GM13976 (cell line): Measurements from ENCODE around the gene WBP2NL.

Experiments used
- DNase-seq: peaks from one replicate; pipeline ENCODE4 v3.0.0; 2012; ENCODE audit warnings: low spot score
- CTCF ChIP-seq: IDR thresholded peaks from 2 replicates; pipeline ENCODE4 v1.5.1; 2012; ENCODE audit warnings: borderline replicate concordance, mild to moderate bottlenecking; ENCODE audit not compliant: insufficient read depth; ENCODE audit errors: extremely low read depth, missing control alignments, control extremely low read depth
- in situ Hi-C: fragments of 300-500 bp; cut with MboI; formaldehyde crosslinking; loops from one replicate; pipeline ENCODE4 v1.12.0; 2022; ENCODE audit warnings: low sequenced_read_pairs, mixed read lengths, inconsistent platforms; ENCODE audit not compliant: unreplicated experiment

The WBP2NL gene

GRCh38 chr22:42022162-42022847 is 23.7 kb downstream of the WBP2NL start:
- TF ChIP-seq CTCF, result no peak
- in situ Hi-C loops, result no loop called here

GRCh38 chr22:42025421-42025820 is 26.8 kb downstream of the WBP2NL start:
- TF ChIP-seq CTCF, result no peak
- no peak for DNase-seq
- in situ Hi-C loops, result no loop called here

More at GRCh38 chr22:42022162-42022847, 23.7 kb downstream of the WBP2NL start:
- DNase-seq, result peak; percentile 56

GRCh38 chr22:42026705-42027104 is 28.1 kb downstream of the WBP2NL start:
- no peak for TF ChIP-seq CTCF
- in situ Hi-C loops, result no loop called here
- DNase-seq, result no peak

- in situ Hi-C loops, result no loop called here
- TF ChIP-seq CTCF, result no peak
- DNase-seq, result no peak
Observed at GRCh38 chr22:42033263-42034181, 34.9 kb downstream of the WBP2NL start.

GRCh38 chr22:42035256-42035655 is 36.7 kb downstream of the WBP2NL start:
- DNase-seq, result no peak
- TF ChIP-seq CTCF, result no peak
- in situ Hi-C loops, result no loop called here

- TF ChIP-seq CTCF, result no peak
- in situ Hi-C loops, result no loop called here
- DNase-seq, result no peak
Observed at GRCh38 chr22:42039271-42039670, 40.7 kb downstream of the WBP2NL start.
